Stimulated activated CD4-positive, alpha-beta T cell treated with anti-CD3 and anti-CD28 coated beads, TNF-alpha, amount 100 ng/mL, for 1 hour (primary cell): Measurements from ENCODE around the gene SMC6.

Source experiments
- DNase-seq, 3 donors: peaks; one replicate each; pipeline ENCODE4 v3.0.0-alpha.2; 2020; ENCODE audit warnings: low read depth in 3 of 3, low spot score in 1 of 3

SMC6 gene

GRCh38 chr2:17753803-17754663 is at the start of gene SMC6, which contains the start of gene GEN1:
SMC6 (minus strand) TSS chr2:17753810; CDS start chr2:17745946, 7,864 bp downstream.
GEN1 (plus strand) TSS chr2:17754138; CDS start chr2:17759944, 5,806 bp downstream.
- DNase-seq = peak; percentile 70 to 84 (median 83)

- no peak for DNase-seq
These were observed 47.3 kb upstream of the SMC6 start for GRCh38 chr2:17800693-17801458.

- DNase-seq = no peak
These were observed 46.6 kb upstream of the SMC6 start for GRCh38 chr2:17800219-17800618.

GRCh38 chr2:17799301-17800120 is 45.9 kb upstream of the SMC6 start:
- no peak for DNase-seq

- no peak for DNase-seq
These were observed 44.7 kb upstream of the SMC6 start for GRCh38 chr2:17798338-17798737.

- no peak for DNase-seq
These were observed 41.7 kb upstream of the SMC6 start for GRCh38 chr2:17795309-17795708.

GRCh38 chr2:17793803-17794354 is 40.3 kb upstream of the SMC6 start:
- no peak for DNase-seq

- DNase-seq = no peak
These were observed 39.7 kb upstream of the SMC6 start for GRCh38 chr2:17793296-17793695.

GRCh38 chr2:17792515-17792914 is 38.9 kb upstream of the SMC6 start:
- no peak for DNase-seq

- no peak for DNase-seq
These were observed 38.2 kb upstream of the SMC6 start for GRCh38 chr2:17791817-17792130.

GRCh38 chr2:17791121-17791816 is 37.7 kb upstream of the SMC6 start:
- no peak for DNase-seq

- DNase-seq = no peak
These were observed 36.9 kb upstream of the SMC6 start for GRCh38 chr2:17790536-17790935.

GRCh38 chr2:17788773-17789172 is 35.2 kb upstream of the SMC6 start:
- no peak for DNase-seq

- DNase-seq = no peak
These were observed 33.1 kb upstream of the SMC6 start for GRCh38 chr2:17786727-17787126.

- DNase-seq = no peak
These were observed 27.9 kb upstream of the SMC6 start for GRCh38 chr2:17781482-17781881.

- DNase-seq = no peak
These were observed 26.9 kb upstream of the SMC6 start for GRCh38 chr2:17780546-17780945.

- no peak for DNase-seq
These were observed 18.9 kb upstream of the SMC6 start for GRCh38 chr2:17772532-17772931.

- DNase-seq = no peak
These were observed 18.3 kb upstream of the SMC6 start for GRCh38 chr2:17771956-17772355.

- DNase-seq = no peak
These were observed 15.3 kb upstream of the SMC6 start for GRCh38 chr2:17768894-17769293.

- no peak for DNase-seq
These were observed 11.8 kb upstream of the SMC6 start for GRCh38 chr2:17765398-17765797.
